ENCODE measurements around the gene PTCD1.

DNA sequence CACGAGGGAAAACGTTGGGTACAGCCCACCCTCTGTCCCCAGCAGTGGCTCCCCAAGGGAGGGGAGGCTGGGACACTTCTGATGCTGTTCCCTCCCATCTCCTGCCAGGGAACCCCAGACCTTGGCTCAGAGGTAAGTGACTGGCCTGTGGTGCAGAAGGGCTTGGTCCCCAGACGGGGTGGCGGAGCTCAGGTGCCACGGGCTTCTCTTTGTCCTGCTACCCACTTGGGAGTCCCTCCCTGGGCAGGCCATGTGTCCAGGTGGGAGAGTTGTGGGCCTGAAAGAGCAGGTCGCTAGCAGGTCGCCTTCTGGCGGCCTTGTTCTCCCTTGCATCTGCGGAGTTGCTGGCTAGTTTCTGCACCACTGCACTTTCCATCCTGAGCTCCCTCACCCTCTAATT is 17.3 kb upstream of the PTCD1 start:
- no peak for TF ChIP-seq CTCF (conservative IDR thresholded peaks at IDR 0.05 in 1 of 2, IDR thresholded peaks at IDR 0.05 in 1 of 2; ENCODE audit: extremely low read depth in 1 of 2, insufficient read depth in 1 of 2, low read depth in 1 of 2, low read length in 2 of 2)
- TF ChIP-seq EZH2 (IDR thresholded peaks at IDR 0.05; ENCODE audit: borderline replicate concordance, low read length), result no peak
